Smooth muscle cell of the brain vasculature (primary cell): ENCODE measurements around the gene TNFSF13B.

Source experiments
- DNase-seq: peaks from one replicate; pipeline ENCODE4 v3.0.0-alpha.2; 2012; ENCODE audit warnings: low read depth, low spot score

The TNFSF13B gene

DNA sequence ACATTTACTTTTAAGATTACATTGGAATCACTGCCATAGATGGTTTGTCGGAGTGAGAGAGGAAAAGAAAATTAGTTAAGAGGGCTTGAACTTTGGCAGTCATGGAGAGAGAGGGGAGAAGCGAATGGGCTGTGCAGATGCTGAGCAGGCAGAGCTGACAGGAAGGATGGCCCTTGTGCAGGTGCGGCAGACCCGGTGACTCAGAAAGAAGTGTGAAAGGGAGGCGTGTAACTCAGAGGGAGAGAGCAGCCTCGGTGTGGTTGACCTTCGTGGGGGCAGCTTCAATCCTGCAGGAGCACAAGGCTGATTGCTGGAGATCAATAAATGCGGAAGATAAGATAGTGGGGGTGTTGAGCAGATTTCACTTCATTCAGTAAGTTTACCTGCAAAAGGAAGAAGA, 76.9 kb downstream of the TNFSF13B start:
- DNase-seq: no peak

DNA sequence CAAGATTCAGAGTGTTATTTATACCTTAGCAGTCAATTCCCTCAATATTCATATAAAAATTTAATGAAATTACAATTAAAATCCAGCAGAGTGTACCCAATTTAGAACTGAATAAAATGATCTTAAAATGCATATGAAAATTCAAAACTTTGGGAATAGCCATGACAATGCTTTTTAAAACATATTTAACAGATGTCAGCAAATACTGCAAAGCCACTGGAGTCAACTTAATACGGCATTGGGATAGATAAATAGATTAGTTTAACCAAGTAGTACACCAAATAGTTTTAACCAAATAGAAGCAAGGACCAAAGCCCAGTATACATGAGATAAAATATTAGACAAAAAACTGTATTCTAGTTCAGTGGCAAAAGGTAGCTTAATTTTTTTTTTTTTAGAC, 79.8 kb downstream of the TNFSF13B start:
- no peak for DNase-seq

DNA sequence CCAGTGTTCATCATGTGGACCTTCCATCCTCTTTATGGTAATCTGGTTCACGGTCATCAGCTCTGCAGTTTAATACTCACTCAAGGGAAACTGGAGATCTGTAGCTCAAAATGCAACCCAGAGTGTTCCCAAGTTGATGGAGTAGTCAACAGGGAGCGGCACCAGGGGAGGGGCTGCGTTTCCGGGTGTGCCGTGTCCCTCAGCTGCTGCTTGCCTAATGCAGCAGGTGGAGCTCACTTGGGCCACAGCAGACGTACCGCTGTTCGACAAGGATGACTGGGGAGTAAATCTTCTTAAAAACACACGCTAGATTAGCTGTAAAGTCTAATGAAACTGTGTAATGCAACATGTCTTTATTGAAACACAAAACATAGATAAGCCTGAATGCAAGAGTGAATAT, 81.1 kb downstream of the TNFSF13B start:
- no peak for DNase-seq

DNA sequence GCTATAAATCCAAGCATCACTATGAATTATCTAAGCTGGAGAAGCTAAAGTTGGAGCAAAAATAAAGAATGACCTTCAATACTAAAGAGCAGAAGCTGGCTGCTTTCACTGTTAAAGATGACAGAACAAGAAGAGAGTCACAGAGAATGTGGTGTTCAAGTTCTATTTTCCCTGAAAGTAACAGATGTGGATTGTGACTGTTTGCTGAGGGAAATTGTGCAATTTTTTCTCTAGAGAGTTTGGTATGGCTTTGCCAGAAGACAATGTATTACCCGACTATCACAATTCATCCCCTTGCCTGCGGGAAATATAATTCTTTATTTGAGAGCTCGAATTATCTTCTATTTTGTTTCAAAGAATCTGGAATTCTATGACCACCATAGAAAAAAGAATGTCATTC, 83.1 kb downstream of the TNFSF13B start:
- no peak for DNase-seq

DNA sequence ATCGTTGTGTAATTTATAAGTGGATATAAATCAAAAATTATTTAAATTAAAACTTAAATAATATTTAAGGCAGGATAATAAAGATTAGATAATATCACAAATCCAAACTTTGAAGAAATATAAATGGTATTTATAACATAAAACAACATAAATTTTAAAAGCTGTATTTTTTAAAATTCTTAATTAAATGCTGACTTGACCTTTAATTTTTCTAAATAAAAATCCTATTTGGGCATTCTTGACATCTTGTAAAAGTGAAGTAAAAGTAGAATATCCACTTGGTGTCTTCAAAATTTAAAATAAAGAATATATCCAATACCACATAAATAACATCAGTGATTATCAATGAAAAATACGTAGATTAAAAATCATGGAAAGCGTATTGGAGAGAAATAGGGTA, 87.7 kb downstream of the TNFSF13B start:
- DNase-seq: no peak
